Right forelimb (tissue), 1 donor: ENCODE results near the gene MAP2K1.

Experiments used
- DNase-seq: peaks from one replicate; pipeline ENCODE4 v3.0.0-alpha.2; 2018

Gene MAP2K1

GRCh38 chr15:66394472-66394871 lies 7.8 kb downstream of the MAP2K1 start:
- DNase-seq: no peak

DNA sequence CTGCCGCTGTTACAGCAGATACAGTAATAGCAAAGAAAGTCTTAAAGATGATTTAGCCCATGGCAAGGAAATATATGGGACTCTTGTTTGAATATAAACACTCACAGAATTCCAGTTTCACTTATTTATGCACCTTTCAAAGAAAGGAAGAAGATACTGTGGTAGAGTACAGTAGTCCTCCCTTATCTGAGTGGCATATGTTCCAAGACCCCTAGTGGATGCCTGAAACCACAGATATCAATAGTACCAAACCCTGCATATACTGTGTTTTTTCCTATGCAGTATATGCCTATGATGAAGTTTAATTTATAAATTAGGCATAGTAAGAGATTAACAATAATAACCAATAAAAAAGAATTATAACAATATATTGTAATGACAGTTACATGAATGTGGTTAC lies 8.2 kb downstream of the MAP2K1 start:
- DNase-seq: no peak

DNA sequence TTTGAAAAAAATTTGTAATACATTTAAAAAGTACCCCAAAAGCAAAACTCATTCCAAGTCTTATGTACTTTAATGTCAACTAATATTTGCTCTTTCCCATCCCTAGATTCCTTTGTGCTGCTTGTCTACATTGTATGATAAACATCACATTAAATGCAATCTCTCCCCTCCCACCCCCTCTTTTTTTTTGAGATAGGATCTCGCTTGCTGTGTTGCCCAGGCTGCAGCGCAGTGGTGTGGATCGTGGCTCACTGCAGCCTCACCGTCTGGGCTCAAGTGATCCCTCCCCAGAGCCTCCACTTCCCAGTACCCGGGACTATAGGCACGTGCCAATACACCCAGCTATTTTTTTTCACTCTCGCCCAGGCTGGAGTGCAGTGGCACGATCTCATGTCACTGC lies 12.6 kb downstream of the MAP2K1 start:
- no peak for DNase-seq

DNA sequence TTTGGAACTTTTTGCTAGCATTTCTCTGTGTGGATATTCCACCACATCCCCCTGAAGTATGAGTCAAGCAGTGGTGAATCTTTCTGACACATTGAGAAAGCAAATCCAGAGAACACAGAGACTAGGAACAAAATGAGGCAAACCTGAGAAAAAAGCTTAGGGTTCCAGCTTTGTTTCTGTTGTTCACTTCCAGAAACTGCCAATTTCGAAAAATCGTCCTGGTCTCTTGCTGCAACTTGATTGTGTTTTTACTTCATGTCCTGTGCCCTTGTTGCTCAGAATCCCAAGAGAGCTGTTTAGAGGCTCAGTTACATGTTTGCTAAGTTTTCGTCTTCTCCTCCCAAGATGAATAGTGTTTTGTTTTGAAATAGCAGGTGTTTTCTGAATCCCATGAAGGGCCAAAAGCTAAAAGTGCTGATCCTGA lies 13.7 kb downstream of the MAP2K1 start:
- DNase-seq: no peak

GRCh38 chr15:66401130-66402021 lies 14.7 kb downstream of the MAP2K1 start:
- no peak for DNase-seq

DNA sequence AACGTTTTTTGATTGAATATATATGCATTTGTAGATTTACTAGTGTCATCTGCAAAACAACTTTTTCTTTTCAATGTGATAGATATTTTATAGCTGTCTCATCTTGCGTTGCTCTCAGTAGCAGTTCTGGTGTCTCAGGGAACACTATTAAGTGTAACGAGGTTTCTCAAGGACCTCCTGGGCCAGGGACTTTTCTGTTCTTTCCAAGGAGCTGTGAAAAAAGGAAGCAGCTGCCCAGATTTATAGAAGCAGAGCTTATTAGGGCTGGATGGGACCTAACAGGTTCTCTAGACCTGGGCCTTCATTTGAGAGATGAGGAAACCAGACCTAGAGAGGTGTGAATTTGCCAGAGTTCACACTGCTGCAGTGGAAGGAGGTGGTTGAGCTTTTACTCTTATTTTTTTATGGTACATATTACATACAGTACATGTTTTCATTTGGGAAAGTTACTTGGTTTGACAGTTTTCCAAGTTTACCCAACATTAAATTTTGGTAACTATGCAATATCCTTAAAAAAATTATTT lies 16.1 kb downstream of the MAP2K1 start:
- no peak for DNase-seq

DNA sequence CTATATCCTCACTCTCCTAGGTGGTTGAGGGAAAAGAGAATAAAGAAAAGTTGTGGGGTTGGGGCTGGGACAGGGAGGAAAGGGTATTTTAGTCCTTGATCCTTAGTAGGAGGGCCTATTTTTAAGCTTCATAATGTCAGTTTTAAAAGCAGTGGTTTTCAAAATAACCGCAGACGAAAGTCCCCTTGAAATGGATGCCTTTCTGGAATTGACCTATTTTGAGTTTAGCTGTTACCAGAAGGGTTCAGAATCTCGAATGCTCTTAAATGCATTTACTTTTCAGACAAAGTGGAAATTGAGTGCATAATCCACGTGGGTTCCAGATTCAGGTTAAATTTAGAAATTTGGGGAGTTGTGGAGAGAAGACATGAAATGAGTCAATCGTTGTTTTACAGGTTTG lies 16.6 kb downstream of the MAP2K1 start:
- DNase-seq: no peak

DNA sequence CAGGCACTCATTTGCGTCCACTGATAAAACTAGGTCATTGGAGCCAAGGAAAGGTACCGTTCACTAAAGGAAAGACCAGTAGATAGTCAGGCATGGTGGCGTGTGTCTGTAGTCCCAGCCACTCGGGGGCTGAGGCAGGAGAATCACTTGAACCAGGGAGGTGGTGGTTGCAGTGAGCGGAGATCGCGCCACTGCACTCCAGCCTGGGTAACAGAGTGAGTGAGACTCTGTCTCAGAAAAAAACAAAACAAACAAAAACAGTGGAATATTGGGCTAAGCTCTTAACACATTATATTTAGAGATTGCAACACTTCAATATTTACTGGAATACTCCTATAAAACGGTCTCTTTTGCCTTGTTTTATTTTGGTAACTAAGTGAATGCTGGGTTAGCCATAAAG lies 17.4 kb downstream of the MAP2K1 start:
- no peak for DNase-seq

GRCh38 chr15:66404532-66404931 lies 17.8 kb downstream of the MAP2K1 start:
- no peak for DNase-seq

GRCh38 chr15:66405007-66405406 lies 18.3 kb downstream of the MAP2K1 start:
- DNase-seq: no peak

GRCh38 chr15:66405615-66406014 lies 18.9 kb downstream of the MAP2K1 start:
- no peak for DNase-seq

- DNase-seq: no peak
Observed at GRCh38 chr15:66408254-66408653, 21.5 kb downstream of the MAP2K1 start.

DNA sequence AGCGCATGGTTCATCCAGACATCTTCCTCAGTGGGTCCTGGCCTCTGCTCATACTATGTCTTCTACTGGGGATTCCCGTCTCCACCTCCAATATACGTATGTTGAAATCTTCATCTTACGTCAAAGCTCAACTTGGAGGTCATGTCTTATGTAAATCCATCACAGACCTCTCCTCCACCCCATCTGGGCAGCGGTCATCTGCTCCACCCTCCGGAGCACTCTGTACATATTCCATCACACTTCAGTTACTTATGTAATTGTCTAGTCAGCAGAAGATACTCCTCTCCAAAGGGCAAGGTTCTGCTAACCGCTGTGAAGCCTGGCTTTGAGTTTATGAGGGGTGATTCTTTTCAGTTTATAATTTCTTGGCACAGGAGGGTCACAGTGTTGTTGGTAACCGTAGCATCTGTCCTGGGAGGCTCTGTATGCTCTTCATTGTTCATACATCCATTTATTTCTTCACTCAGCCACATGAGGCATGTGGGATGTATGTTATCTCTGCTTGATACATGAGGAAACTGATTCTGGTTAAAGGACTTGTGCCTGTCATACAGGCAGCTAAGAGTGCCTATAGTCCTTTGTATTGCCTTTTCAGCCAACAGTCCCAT lies 22.1 kb downstream of the MAP2K1 start:
- no peak for DNase-seq

GRCh38 chr15:66409565-66410108 lies 22.9 kb downstream of the MAP2K1 start:
- no peak for DNase-seq

GRCh38 chr15:66411190-66411589 lies 24.5 kb downstream of the MAP2K1 start:
- DNase-seq: no peak

- no peak for DNase-seq
Observed at GRCh38 chr15:66412220-66412619, 25.5 kb downstream of the MAP2K1 start.

- DNase-seq: no peak
Observed at GRCh38 chr15:66413579-66413978, 26.9 kb downstream of the MAP2K1 start.

- no peak for DNase-seq
Observed at GRCh38 chr15:66415360-66415759, 28.6 kb downstream of the MAP2K1 start.

- no peak for DNase-seq
Observed at GRCh38 chr15:66417736-66418135, 31.0 kb downstream of the MAP2K1 start.

DNA sequence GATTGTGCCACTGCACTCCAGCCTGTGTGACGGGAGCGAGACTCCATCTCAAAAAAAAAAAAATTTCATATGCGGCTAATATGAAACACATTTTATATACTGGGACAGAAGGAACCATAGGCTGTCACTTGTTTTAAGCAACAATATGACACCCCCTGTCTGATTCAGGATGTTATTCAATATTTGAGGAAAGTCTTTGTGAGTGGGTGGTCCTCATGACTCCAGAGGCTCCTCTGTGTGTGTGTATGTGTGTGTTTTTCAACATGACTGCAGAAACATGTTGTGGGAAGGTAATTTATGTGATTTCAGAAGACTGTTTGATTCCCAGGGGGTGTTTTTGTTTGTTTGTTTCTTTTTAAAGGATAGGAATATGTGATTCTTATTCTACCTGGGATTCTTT lies 32.8 kb downstream of the MAP2K1 start:
- DNase-seq: no peak

DNA sequence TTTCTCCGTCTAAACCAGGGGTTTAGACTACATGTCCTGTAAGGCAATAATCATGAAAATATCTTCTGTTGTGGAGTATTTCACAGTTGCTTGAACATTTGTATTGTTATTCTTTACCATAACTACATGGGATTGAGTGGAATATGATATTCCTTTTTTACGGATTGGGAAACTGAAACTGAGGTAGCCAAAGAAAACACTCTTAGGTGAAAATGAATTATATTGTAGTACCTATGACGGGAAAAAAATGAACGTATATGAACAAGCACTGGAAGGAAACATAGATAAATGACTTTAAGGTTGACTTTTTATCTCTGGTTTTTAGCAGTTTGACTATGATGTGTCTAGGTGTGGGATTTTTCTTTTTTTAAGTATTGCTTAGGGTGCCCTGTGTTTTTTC lies 35.6 kb downstream of the MAP2K1 start:
- DNase-seq: no peak

DNA sequence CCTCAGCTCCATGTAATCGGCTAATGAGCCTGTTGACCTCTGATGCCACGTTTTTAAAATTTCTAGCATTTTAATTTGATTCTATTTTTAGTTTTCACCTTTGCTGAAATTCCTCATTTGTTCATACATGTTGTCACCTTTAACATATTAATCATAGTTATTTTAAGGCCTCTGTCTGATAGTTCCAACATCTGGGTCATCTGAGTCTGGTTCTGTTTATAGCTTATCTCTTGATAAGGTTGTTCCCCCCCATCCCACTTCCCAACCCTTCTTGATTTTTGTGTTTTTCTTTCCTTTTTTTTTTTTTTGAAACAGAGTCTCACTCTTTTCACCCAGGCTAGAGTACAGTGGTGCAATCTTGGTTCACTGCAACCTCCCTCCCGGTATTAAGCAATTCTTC lies 36.4 kb downstream of the MAP2K1 start:
- DNase-seq: no peak

- no peak for DNase-seq
Observed at GRCh38 chr15:66424963-66425612, 38.4 kb downstream of the MAP2K1 start.
